RCC 7860 (cell line): Measurements from ENCODE around the gene ACTR1A.

Source experiments
- DNase-seq: peaks from one replicate; pipeline ENCODE4 v3.0.0-alpha.2; 2015; ENCODE audit warnings: low spot score
- FAIRE-seq: peaks from 2 replicates; lab custom pipeline; 2012; peaks lifted over from hg19 to GRCh38; lab: Jason Lieb, UNC

Gene ACTR1A

GRCh38 chr10:102491136-102491535, 11.4 kb downstream of the ACTR1A start:
- FAIRE-seq, result no peak

GRCh38 chr10:102485093-102485784, 17.3 kb downstream of the ACTR1A start:
- DNase-seq (no peak), FAIRE-seq (no peak)

More at GRCh38 chr10:102491136-102491535, 11.4 kb downstream of the ACTR1A start:
- DNase-seq, result no peak

GRCh38 chr10:102484021-102484420, 18.5 kb downstream of the ACTR1A start:
- DNase-seq (no peak), FAIRE-seq (no peak)

- no peak for FAIRE-seq
- no peak for DNase-seq
Measured at GRCh38 chr10:102480396-102480795, 22.1 kb downstream of the ACTR1A start.

GRCh38 chr10:102479651-102480050, 22.9 kb downstream of the ACTR1A start:
- no peak for FAIRE-seq

GRCh38 chr10:102476466-102477141, 25.9 kb downstream of the ACTR1A start:
- no peak for FAIRE-seq
- no peak for DNase-seq

More at GRCh38 chr10:102479651-102480050, 22.9 kb downstream of the ACTR1A start:
- DNase-seq, result no peak

- FAIRE-seq (no peak), DNase-seq (no peak)
Measured at GRCh38 chr10:102475451-102476040, 27.0 kb downstream of the ACTR1A start.

- DNase-seq, result no peak
- no peak for FAIRE-seq
Measured at GRCh38 chr10:102473445-102474331, 28.8 kb downstream of the ACTR1A start.

- FAIRE-seq (no peak), DNase-seq (no peak)
Measured at GRCh38 chr10:102470579-102471546, 31.6 kb downstream of the ACTR1A start.

GRCh38 chr10:102468683-102469082, 33.8 kb downstream of the ACTR1A start:
- FAIRE-seq (no peak), DNase-seq (no peak)

- DNase-seq, result no peak
- no peak for FAIRE-seq
Measured at GRCh38 chr10:102467971-102468438, 34.5 kb downstream of the ACTR1A start.

- DNase-seq (no peak), FAIRE-seq (no peak)
Measured at GRCh38 chr10:102467318-102467717, 35.2 kb downstream of the ACTR1A start.

- FAIRE-seq (no peak), DNase-seq (no peak)
Measured at GRCh38 chr10:102465466-102465865, 37.0 kb downstream of the ACTR1A start.

GRCh38 chr10:102463983-102464382, 38.5 kb downstream of the ACTR1A start:
- DNase-seq (no peak), FAIRE-seq (no peak)

GRCh38 chr10:102462512-102463054, 39.9 kb downstream of the ACTR1A start:
- FAIRE-seq (no peak), DNase-seq (no peak)

GRCh38 chr10:102461187-102462054, 41.1 kb downstream of the ACTR1A start:
- DNase-seq (peak; percentile 74), FAIRE-seq (no peak)

GRCh38 chr10:102460836-102461186, 41.7 kb downstream of the ACTR1A start:
- no peak for FAIRE-seq

GRCh38 chr10:102458656-102459055, 43.9 kb downstream of the ACTR1A start:
- DNase-seq (no peak), FAIRE-seq (no peak)

More at GRCh38 chr10:102460836-102461186, 41.7 kb downstream of the ACTR1A start:
- no peak for DNase-seq
